ENCODE results near the gene GSAP.

DNA sequence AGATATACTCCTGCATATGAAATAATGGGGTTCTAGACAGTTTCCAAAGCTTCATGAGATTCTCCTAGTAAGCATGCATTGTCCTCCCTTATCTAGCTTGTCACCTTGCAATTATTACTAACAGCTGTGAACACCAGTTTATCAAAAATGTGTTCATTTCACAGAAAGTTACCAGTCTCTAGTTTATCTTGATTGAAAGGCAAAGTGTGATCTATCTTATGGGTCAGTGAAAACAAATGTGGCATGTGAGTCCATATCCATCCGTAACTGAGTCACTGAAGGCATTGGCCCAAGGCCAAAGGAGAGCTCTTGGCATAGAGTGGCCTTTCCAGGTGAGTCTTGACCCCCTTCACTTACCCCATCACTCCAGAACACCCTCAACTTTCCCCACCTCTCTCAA is 53.2 kb downstream of the GSAP start:
- TF ChIP-seq CTCF (IDR thresholded peaks at IDR 0.05) (no peak), EZH2 (IDR thresholded peaks at IDR 0.05; ENCODE audit: borderline replicate concordance, insufficient read depth, low read depth, low read length, poor library complexity, severe bottlenecking) (no peak)

Data from B cell (primary cell).